Type B pancreatic cell (in vitro differentiated cells): Measurements from ENCODE around the gene SPATA13. TPM values are rescaled to one million over a fixed set of nuclear protein-coding genes. Genes with fewer than 3 reads are reported as not detected.

Experiments used
- DNase-seq: peaks from one replicate; pipeline ENCODE4 v3.0.0; 2021; ENCODE audit warnings: mixed read lengths; ENCODE audit not compliant: unreplicated experiment; ENCODE audit errors: extremely low spot score
- H3K27ac Mint-ChIP-seq: 2 replicates; pipeline ENCODE4 v1.8.0; 2021; ENCODE audit warnings: mild to moderate bottlenecking, mixed read lengths
- H3K27me3 Mint-ChIP-seq: 2 replicates; pipeline ENCODE4 v1.8.0; 2021; ENCODE audit warnings: mixed read lengths
- H3K36me3 Mint-ChIP-seq: 2 replicates; pipeline ENCODE4 v1.8.0; 2021; ENCODE audit warnings: mixed read lengths
- H3K4me1 Mint-ChIP-seq: one replicate; pipeline ENCODE4 v1.8.0; 2021; ENCODE audit warnings: mixed read lengths; ENCODE audit not compliant: unreplicated experiment
- H3K4me3 Mint-ChIP-seq: 2 replicates; pipeline ENCODE4 v1.8.0; 2021; ENCODE audit warnings: mild to moderate bottlenecking, mixed read lengths
- H3K9me3 Mint-ChIP-seq: 2 replicates; pipeline ENCODE4 v1.8.0; 2021; ENCODE audit warnings: mixed read lengths
- CTCF ChIP-seq: fragments of 200-600 bp; sonication (generic); conservative IDR thresholded peaks from 2 replicates; pipeline ENCODE4 v1.5.0; 2021; ENCODE audit warnings: antibody characterized with exemption, mild to moderate bottlenecking
- total RNA-seq: library from RNA; stranded (reverse); gene quantifications from 2 replicates; pipeline ENCODE4 v1.2.1, GENCODE V29; 2021; ENCODE audit warnings: low replicate concordance

SPATA13 gene
- total RNA-seq, 1 donor from 2014 or later: 22.0 TPM

GRCh38 chr13:24147570-24147963 is 13.0 kb upstream of the SPATA13 start:
- H3K4me3 Mint-ChIP-seq: peak overlapping the region; percentile 46
- peaks cover 5% of the 10 kb centered on the region for H3K27me3 Mint-ChIP-seq
- no peak for TF ChIP-seq CTCF
- H3K27ac Mint-ChIP-seq: peak overlapping the region; percentile 83
- peaks cover 4% of the 10 kb centered on the region for H3K36me3 Mint-ChIP-seq
- peaks cover 33% of the 10 kb centered on the region for H3K4me1 Mint-ChIP-seq
- DNase-seq: no peak
- peaks cover 4% of the 10 kb centered on the region for H3K9me3 Mint-ChIP-seq

GRCh38 chr13:24148414-24149235 is 11.9 kb upstream of the SPATA13 start:
- no peak for TF ChIP-seq CTCF
- H3K36me3 Mint-ChIP-seq: peaks cover 4% of the 10 kb centered on the region
- peaks cover 4% of the 10 kb centered on the region for H3K9me3 Mint-ChIP-seq
- H3K4me3 Mint-ChIP-seq: peak overlapping the region; percentile 48
- H3K27me3 Mint-ChIP-seq: peaks cover 5% of the 10 kb centered on the region
- peaks cover 30% of the 10 kb centered on the region for H3K4me1 Mint-ChIP-seq
- no peak for DNase-seq
- H3K27ac Mint-ChIP-seq: peak overlapping the region; percentile 91

DNA sequence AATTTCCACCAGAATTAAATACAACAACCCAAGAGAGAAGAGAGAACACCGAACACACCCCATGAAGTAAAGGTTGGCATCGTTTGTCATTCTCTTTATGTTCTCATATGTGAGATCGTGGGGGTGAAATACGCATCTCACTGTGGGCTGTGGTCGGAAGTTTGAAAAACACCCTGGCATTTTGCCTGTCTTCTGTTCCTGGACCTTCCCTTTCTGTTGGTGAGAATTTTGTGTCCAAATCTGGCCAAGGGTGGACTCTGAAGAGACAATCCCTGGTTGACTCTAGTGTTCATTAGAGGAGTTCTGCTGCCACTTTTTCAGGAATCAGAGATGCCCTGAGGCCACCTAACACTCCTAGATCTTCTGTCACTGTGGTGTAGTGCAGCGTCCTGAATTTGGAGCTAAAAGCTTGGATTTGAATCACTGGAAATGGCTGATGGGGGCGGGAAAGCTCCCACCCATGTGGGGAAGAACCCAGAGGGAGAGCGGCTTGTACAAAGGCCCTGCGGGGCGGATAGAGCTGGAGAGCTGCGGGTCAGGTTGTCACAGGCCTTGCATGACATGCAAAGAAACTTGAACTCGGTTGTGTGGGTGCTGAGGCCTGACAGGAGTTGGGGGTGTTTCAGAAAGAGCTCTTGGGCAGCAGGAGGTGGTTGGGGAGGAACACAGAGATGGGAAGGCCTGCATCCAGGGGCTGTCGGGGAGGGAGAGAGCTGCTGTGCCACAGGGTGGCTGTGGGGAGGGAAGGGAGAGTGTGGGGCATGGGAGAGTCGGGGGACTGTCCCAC is 11.1 kb upstream of the SPATA13 start:
- no peak for TF ChIP-seq CTCF
- Mint-ChIP-seq H3K4me1 (peaks cover 30% of the 10 kb centered on the region), H3K36me3 (peaks cover 4% of the 10 kb centered on the region), H3K27me3 (peaks cover 3% of the 10 kb centered on the region), H3K9me3 (peaks cover 4% of the 10 kb centered on the region), H3K27ac (peak overlapping the region; percentile 91), H3K4me3 (no peak overlapping the region)
- no peak for DNase-seq

- peaks cover 26% of the 10 kb centered on the region for H3K4me1 Mint-ChIP-seq
- H3K36me3 Mint-ChIP-seq: peaks cover 4% of the 10 kb centered on the region
- peaks cover 4% of the 10 kb centered on the region for H3K9me3 Mint-ChIP-seq
- peaks cover 3% of the 10 kb centered on the region for H3K27me3 Mint-ChIP-seq
- no peak overlapping the region for H3K4me3 Mint-ChIP-seq
- no peak for DNase-seq
- no peak for TF ChIP-seq CTCF
- H3K27ac Mint-ChIP-seq: no peak overlapping the region
Measured at GRCh38 chr13:24150572-24150971, 9.9 kb upstream of the SPATA13 start.

GRCh38 chr13:24151864-24152263 is 8.7 kb upstream of the SPATA13 start:
- Mint-ChIP-seq H3K27ac (no peak overlapping the region), H3K36me3 (peaks cover 4% of the 10 kb centered on the region), H3K4me1 (peaks cover 23% of the 10 kb centered on the region), H3K27me3 (peaks cover 3% of the 10 kb centered on the region), H3K9me3 (peaks cover 4% of the 10 kb centered on the region), H3K4me3 (no peak overlapping the region)
- DNase-seq: no peak
- TF ChIP-seq CTCF: no peak
